GM12892 (cell line): ENCODE measurements around the gene GPR173.

Source experiments
- POLR2A ChIP-seq: IDR thresholded peaks from 2 replicates; pipeline ENCODE4 v1.6.1; 2011; ENCODE audit warnings: low read depth, low read length, control low read depth
- POLR2AphosphoS5 ChIP-seq: IDR thresholded peaks from 2 replicates; pipeline ENCODE4 v1.6.1; 2011; ENCODE audit warnings: low read depth, low read length, control low read depth
- TAF1 ChIP-seq: IDR thresholded peaks from 2 replicates; pipeline ENCODE4 v1.6.1; 2011; ENCODE audit warnings: low read depth, mild to moderate bottlenecking, control low read depth, low read length, borderline replicate concordance

GRCh38 chrX:53089925-53090324 is 41.3 kb downstream of the GPR173 start:
- TF ChIP-seq POLR2A = no peak
- no peak for TF ChIP-seq TAF1
- TF ChIP-seq POLR2AphosphoS5 = no peak
